Measurements from ENCODE around the gene ARPP19. TPM values are rescaled to one million over a fixed set of nuclear protein-coding genes. Genes with fewer than 3 reads are reported as not detected.

The ARPP19 gene
- polyA plus RNA-seq, 1 donor from 2014 or later = 254 TPM

DNA sequence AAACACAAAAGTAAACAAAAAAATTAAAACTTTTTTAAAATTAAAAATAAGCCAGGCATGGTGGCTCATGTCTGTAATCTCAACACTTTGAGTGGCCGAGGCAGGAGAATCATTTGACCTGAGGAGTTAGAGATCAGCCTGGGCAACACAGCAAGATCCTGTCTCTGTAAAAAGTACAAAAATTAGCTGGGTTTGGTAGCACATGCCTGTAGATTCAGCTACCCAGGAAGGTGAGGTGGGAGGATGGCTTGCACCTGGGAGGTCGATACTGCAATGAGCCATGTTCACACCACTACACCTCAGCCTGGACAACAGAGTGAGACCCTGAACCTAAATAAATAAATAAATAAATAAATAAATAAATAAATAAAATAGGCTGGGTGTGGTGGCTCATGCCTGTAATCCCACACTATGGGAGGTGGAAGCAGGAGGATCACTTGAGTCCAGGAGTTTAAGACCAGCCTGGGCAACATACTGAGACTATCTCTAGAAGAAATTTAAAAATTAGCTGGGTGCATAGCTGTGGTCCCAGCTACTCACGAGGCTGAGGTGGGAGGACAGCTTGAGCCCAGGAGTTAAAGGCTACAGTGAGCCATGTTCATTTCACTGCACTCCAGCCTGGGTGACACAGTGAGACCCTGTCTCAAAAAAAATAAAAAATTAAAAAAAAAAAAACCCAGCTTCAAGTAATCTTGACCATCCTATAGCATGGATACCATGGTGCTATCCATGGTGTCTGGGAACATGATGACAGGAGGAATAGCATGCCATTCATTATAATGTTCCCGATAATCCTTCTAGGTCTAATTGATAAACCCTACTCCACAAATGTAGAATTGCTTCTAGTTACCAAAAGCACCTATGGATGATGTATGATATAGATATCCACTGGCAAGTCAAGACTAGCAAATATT lies 44.4 kb downstream of the ARPP19 start:
- Histone ChIP-seq H3K79me2 (replicated peaks; ENCODE audit: insufficient read depth, low read length) (peaks cover 80% of the 10 kb centered on the region), H3F3A (ENCODE audit: insufficient read depth, low read length, poor library complexity, severe bottlenecking) (no peaks in the 10 kb centered on the region), H3K36me3 (ENCODE audit: insufficient read depth, low read length) (no peaks in the 10 kb centered on the region), H2AFZ (ENCODE audit: low read depth, low read length) (no peak overlapping the region), H3K27ac (ENCODE audit: low read length) (no peak overlapping the region), H3K4me2 (ENCODE audit: low read length) (no peak overlapping the region), H4K20me1 (ENCODE audit: insufficient read depth) (peaks cover 6% of the 10 kb centered on the region), H3K4me3 (ENCODE audit: low read length) (no peak overlapping the region), H3K9me3 (ENCODE audit: low read length) (no peaks in the 10 kb centered on the region), H3K9me2 (ENCODE audit: insufficient read depth, low read length) (no peaks in the 10 kb centered on the region), H3K9ac (ENCODE audit: low read length) (no peak overlapping the region), H3K27me3 (ENCODE audit: insufficient read depth, low read depth, low read length) (no peaks in the 10 kb centered on the region)
- TF ChIP-seq TAF1 (IDR thresholded peaks at IDR 0.05; ENCODE audit: low read depth) (no peak), RAD21 (conservative IDR thresholded peaks at IDR 0.05) (no peak), SMC3 (conservative IDR thresholded peaks at IDR 0.05; ENCODE audit: poor library complexity) (no peak), MXI1 (conservative IDR thresholded peaks at IDR 0.05; ENCODE audit: poor library complexity, severe bottlenecking) (no peak), POLR2AphosphoS5 (IDR thresholded peaks at IDR 0.05) (no peak), EZH2 (IDR thresholded peaks at IDR 0.05; ENCODE audit: borderline replicate concordance, insufficient read depth, low read length, poor library complexity, severe bottlenecking) (no peak), EP300 (conservative IDR thresholded peaks at IDR 0.05; ENCODE audit: poor library complexity, severe bottlenecking) (no peak)
- TF ChIP-seq, protein P1, sequence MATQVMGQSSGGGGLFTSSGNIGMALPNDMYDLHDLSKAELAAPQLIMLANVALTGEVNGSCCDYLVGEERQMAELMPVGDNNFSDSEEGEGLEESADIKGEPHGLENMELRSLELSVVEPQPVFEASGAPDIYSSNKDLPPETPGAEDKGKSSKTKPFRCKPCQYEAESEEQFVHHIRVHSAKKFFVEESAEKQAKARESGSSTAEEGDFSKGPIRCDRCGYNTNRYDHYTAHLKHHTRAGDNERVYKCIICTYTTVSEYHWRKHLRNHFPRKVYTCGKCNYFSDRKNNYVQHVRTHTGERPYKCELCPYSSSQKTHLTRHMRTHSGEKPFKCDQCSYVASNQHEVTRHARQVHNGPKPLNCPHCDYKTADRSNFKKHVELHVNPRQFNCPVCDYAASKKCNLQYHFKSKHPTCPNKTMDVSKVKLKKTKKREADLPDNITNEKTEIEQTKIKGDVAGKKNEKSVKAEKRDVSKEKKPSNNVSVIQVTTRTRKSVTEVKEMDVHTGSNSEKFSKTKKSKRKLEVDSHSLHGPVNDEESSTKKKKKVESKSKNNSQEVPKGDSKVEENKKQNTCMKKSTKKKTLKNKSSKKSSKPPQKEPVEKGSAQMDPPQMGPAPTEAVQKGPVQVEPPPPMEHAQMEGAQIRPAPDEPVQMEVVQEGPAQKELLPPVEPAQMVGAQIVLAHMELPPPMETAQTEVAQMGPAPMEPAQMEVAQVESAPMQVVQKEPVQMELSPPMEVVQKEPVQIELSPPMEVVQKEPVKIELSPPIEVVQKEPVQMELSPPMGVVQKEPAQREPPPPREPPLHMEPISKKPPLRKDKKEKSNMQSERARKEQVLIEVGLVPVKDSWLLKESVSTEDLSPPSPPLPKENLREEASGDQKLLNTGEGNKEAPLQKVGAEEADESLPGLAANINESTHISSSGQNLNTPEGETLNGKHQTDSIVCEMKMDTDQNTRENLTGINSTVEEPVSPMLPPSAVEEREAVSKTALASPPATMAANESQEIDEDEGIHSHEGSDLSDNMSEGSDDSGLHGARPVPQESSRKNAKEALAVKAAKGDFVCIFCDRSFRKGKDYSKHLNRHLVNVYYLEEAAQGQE (IDR thresholded peaks at IDR 0.05; ENCODE audit: borderline replicate concordance) = no peak
- TF ChIP-seq, protein P2, sequence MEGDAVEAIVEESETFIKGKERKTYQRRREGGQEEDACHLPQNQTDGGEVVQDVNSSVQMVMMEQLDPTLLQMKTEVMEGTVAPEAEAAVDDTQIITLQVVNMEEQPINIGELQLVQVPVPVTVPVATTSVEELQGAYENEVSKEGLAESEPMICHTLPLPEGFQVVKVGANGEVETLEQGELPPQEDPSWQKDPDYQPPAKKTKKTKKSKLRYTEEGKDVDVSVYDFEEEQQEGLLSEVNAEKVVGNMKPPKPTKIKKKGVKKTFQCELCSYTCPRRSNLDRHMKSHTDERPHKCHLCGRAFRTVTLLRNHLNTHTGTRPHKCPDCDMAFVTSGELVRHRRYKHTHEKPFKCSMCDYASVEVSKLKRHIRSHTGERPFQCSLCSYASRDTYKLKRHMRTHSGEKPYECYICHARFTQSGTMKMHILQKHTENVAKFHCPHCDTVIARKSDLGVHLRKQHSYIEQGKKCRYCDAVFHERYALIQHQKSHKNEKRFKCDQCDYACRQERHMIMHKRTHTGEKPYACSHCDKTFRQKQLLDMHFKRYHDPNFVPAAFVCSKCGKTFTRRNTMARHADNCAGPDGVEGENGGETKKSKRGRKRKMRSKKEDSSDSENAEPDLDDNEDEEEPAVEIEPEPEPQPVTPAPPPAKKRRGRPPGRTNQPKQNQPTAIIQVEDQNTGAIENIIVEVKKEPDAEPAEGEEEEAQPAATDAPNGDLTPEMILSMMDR (IDR thresholded peaks at IDR 0.05; ENCODE audit: poor library complexity, severe bottlenecking) = no peak

DNA sequence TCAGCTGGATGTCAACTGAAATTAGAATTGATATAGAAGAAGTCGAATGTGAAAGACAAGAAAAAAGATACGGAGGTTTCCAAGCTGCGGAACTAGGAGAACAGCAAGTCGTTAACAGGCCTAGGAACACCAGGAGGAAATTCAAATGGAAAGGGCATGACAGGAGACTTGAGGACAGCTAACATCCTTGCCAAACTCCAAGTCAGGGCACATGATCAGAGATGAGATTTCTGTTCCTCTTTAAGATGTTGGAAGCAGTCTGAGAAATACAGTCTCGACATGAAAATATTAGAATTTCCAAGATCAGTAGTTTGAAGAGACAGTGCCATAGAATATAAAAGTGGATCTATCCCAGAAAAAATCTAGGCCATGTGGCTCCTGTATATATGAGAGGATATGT lies 45.2 kb downstream of the ARPP19 start:
- TF ChIP-seq TAF1 (IDR thresholded peaks at IDR 0.05; ENCODE audit: low read depth) = no peak
- TF ChIP-seq, protein P2 (IDR thresholded peaks at IDR 0.05; ENCODE audit: poor library complexity, severe bottlenecking) = no peak
- TF ChIP-seq POLR2AphosphoS5 (IDR thresholded peaks at IDR 0.05) = no peak
- TF ChIP-seq, protein P1 (IDR thresholded peaks at IDR 0.05; ENCODE audit: borderline replicate concordance) = no peak
- TF ChIP-seq SMC3 (conservative IDR thresholded peaks at IDR 0.05; ENCODE audit: poor library complexity) = no peak
- TF ChIP-seq EZH2 (IDR thresholded peaks at IDR 0.05; ENCODE audit: borderline replicate concordance, insufficient read depth, low read length, poor library complexity, severe bottlenecking) = no peak
- no peak for TF ChIP-seq MXI1 (conservative IDR thresholded peaks at IDR 0.05; ENCODE audit: poor library complexity, severe bottlenecking)
- TF ChIP-seq EP300 (conservative IDR thresholded peaks at IDR 0.05; ENCODE audit: poor library complexity, severe bottlenecking) = no peak
- no peak for TF ChIP-seq RAD21 (conservative IDR thresholded peaks at IDR 0.05)
- Histone ChIP-seq H3F3A (ENCODE audit: insufficient read depth, low read length, poor library complexity, severe bottlenecking) (no peaks in the 10 kb centered on the region), H3K9ac (ENCODE audit: low read length) (no peak overlapping the region), H4K20me1 (ENCODE audit: insufficient read depth) (peaks cover 6% of the 10 kb centered on the region), H3K79me2 (replicated peaks; ENCODE audit: insufficient read depth, low read length) (peaks cover 84% of the 10 kb centered on the region), H3K9me3 (ENCODE audit: low read length) (no peaks in the 10 kb centered on the region), H3K4me3 (ENCODE audit: low read length) (no peak overlapping the region), H3K36me3 (ENCODE audit: insufficient read depth, low read length) (no peaks in the 10 kb centered on the region), H3K27ac (ENCODE audit: low read length) (no peak overlapping the region), H3K4me2 (ENCODE audit: low read length) (no peak overlapping the region), H3K27me3 (ENCODE audit: insufficient read depth, low read depth, low read length) (no peaks in the 10 kb centered on the region), H2AFZ (ENCODE audit: low read depth, low read length) (no peak overlapping the region), H3K9me2 (ENCODE audit: insufficient read depth, low read length) (no peaks in the 10 kb centered on the region)
